ENCODE results near the gene TTC4.

Gene TTC4

GRCh38 chr1:54745274-54745673, 29.6 kb downstream of the TTC4 start:
- no peak for DNase-seq (ENCODE audit: low spot score)
- no peak for TF ChIP-seq CTCF (IDR thresholded peaks at IDR 0.05; ENCODE audit: extremely low read depth, missing control alignments)

GRCh38 chr1:54745864-54746263, 30.2 kb downstream of the TTC4 start:
- TF ChIP-seq CTCF (IDR thresholded peaks at IDR 0.05; ENCODE audit: extremely low read depth, missing control alignments): no peak
- DNase-seq (ENCODE audit: low spot score): no peak

GRCh38 chr1:54748094-54748835, 32.6 kb downstream of the TTC4 start:
- TF ChIP-seq CTCF (IDR thresholded peaks at IDR 0.05; ENCODE audit: extremely low read depth, missing control alignments): no peak
- no peak for DNase-seq (ENCODE audit: low spot score)

- no peak for DNase-seq (ENCODE audit: low spot score)
- TF ChIP-seq CTCF (IDR thresholded peaks at IDR 0.05; ENCODE audit: extremely low read depth, missing control alignments): no peak
Measured at GRCh38 chr1:54750596-54750995, 34.9 kb downstream of the TTC4 start.

GRCh38 chr1:54751426-54751825, 35.8 kb downstream of the TTC4 start:
- DNase-seq (ENCODE audit: low spot score): no peak
- TF ChIP-seq CTCF (IDR thresholded peaks at IDR 0.05; ENCODE audit: extremely low read depth, missing control alignments): no peak

- TF ChIP-seq CTCF (IDR thresholded peaks at IDR 0.05; ENCODE audit: extremely low read depth, missing control alignments): no peak
- DNase-seq (ENCODE audit: low spot score): no peak
Measured at GRCh38 chr1:54754045-54754444, 38.4 kb downstream of the TTC4 start.

- no peak for DNase-seq (ENCODE audit: low spot score)
- no peak for TF ChIP-seq CTCF (IDR thresholded peaks at IDR 0.05; ENCODE audit: extremely low read depth, missing control alignments)
Measured at GRCh38 chr1:54754486-54755285, 39.0 kb downstream of the TTC4 start.

Measured in GM20000 (cell line).